Keratinocyte (primary cell): Measurements from ENCODE around the gene RERG. TPM values are rescaled to one million over a fixed set of nuclear protein-coding genes. Genes with fewer than 3 reads are reported as not detected.

ENCODE experiments used
- DNase-seq: peaks from one replicate; pipeline ENCODE4 v3.0.0-alpha.2; 2011; ENCODE audit warnings: low read depth, missing footprints, low spot score
- FAIRE-seq: peaks from 2 replicates; lab custom pipeline; 2011; peaks lifted over from hg19 to GRCh38; lab: Jason Lieb, UNC
- H2AFZ ChIP-seq: 2 replicates; pipeline ENCODE4 v1.6.0; 2012; ENCODE audit warnings: low read length, control low read depth, inconsistent platforms; ENCODE audit not compliant: control insufficient read depth
- H3K27ac ChIP-seq: 2 replicates; pipeline ENCODE4 v1.5.1; 2011; ENCODE audit warnings: low read length; ENCODE audit not compliant: control insufficient read depth, insufficient read depth
- H3K27me3 ChIP-seq: 3 replicates; pipeline ENCODE4 v1.6.0; 2011; ENCODE audit warnings: low read length; ENCODE audit not compliant: control insufficient read depth, insufficient read depth; ENCODE audit errors: extremely low read depth
- H3K36me3 ChIP-seq, 2 experiments: 2 replicates in 1 of 2; 3 replicates in 1 of 2; pipeline ENCODE4 v1.5.1; 2011; ENCODE audit warnings: low read length in 2 of 2, mild to moderate bottlenecking in 1 of 2; ENCODE audit not compliant: control insufficient read depth in 2 of 2, insufficient read depth in 2 of 2; ENCODE audit errors: extremely low read depth in 1 of 2
- H3K4me1 ChIP-seq: 3 replicates; pipeline ENCODE4 v1.5.1; 2011; ENCODE audit warnings: low read length; ENCODE audit not compliant: control insufficient read depth, insufficient read depth; ENCODE audit errors: extremely low read depth
- H3K4me2 ChIP-seq: 3 replicates; pipeline ENCODE4 v1.6.0; 2011; ENCODE audit warnings: low read depth, low read length; ENCODE audit not compliant: control insufficient read depth, insufficient read depth; ENCODE audit errors: extremely low read depth
- H3K4me3 ChIP-seq, 3 experiments: fragments of 200-600 bp in 1 of 3; sonication (generic) in 1 of 3; 2 replicates in 2 of 3; 3 replicates in 1 of 3; pipeline ENCODE4 v1.5.1; 2011 to 2016; ENCODE audit warnings: low read length in 3 of 3, mild to moderate bottlenecking in 3 of 3, control low read depth in 2 of 3, inconsistent platforms in 1 of 3, low read depth in 1 of 3, mixed read lengths in 1 of 3, mixed run types in 1 of 3, moderate library complexity in 1 of 3; ENCODE audit not compliant: control insufficient read depth in 2 of 3, insufficient read depth in 2 of 3; ENCODE audit errors: extremely low read depth in 1 of 3
- H3K79me2 ChIP-seq: 2 replicates; pipeline ENCODE4 v1.6.0; 2012; ENCODE audit warnings: low read length; ENCODE audit not compliant: control insufficient read depth, insufficient read depth
- H3K9ac ChIP-seq: 3 replicates; pipeline ENCODE4 v1.6.0; 2011; ENCODE audit warnings: low read length; ENCODE audit not compliant: control insufficient read depth, insufficient read depth; ENCODE audit errors: extremely low read depth
- H3K9me1 ChIP-seq: 3 replicates; pipeline ENCODE4 v1.6.0; 2011; ENCODE audit warnings: low read length; ENCODE audit not compliant: control insufficient read depth, insufficient read depth; ENCODE audit errors: extremely low read depth
- H3K9me3 ChIP-seq: 2 replicates; pipeline ENCODE4 v1.5.1; 2012; ENCODE audit warnings: low read depth, low read length; ENCODE audit not compliant: control insufficient read depth
- H4K20me1 ChIP-seq: 3 replicates; pipeline ENCODE4 v1.6.0; 2011; ENCODE audit warnings: low read length; ENCODE audit not compliant: control insufficient read depth, insufficient read depth; ENCODE audit errors: extremely low read depth
- CTCF ChIP-seq, 3 experiments: IDR thresholded peaks in 1 of 3; conservative IDR thresholded peaks in 1 of 3; optimal IDR thresholded peaks in 1 of 3; 2 replicates in 2 of 3; 3 replicates in 1 of 3; pipeline versions ENCODE3 to v1.5.1; 2011; ENCODE audit warnings: low read length in 3 of 3, mild to moderate bottlenecking in 3 of 3, moderate library complexity in 2 of 3, control low read depth in 1 of 3, inconsistent platforms in 1 of 3; ENCODE audit not compliant: insufficient read depth in 2 of 3; ENCODE audit errors: extremely low read depth in 1 of 3
- EZH2 ChIP-seq: IDR thresholded peaks from one replicate; pipeline ENCODE4 v1.6.1; 2012; ENCODE audit warnings: inconsistent platforms, mild to moderate bottlenecking, low read length, moderate library complexity
- dilution Hi-C: fragments of 300-500 bp; cut with MboI; formaldehyde crosslinking; loops from one replicate; pipeline ENCODE4 v1.7.0; 2020; ENCODE audit warnings: low sequenced_read_pairs; ENCODE audit not compliant: extremely low pct_ligation_motif_present
- polyA plus RNA-seq, 5 experiments: library from polyadenylated mRNA; depleted of rRNA in 3 of 5; stranded (reverse) in 3 of 5; stranded (forward) in 1 of 5; unstranded in 1 of 5; fragments of >200 nt; gene quantifications; 1 replicate in 1 of 5; 2 replicates in 3 of 5; 3 replicates in 1 of 5; pipeline versions ENCODE4 v1.2.1 to v1.2.3, GENCODE V29; 2011 to 2012; ENCODE audit warnings: missing spikeins in 2 of 5, low read depth in 1 of 5, low replicate concordance in 1 of 5

The RERG gene
- polyA plus RNA-seq, 1 donor (not counting 4 experiments of a cell fraction or from before 2014, with no cell fraction given), result not detected

GRCh38 chr12:15220451-15220850 is 766 bp downstream of the RERG start:
- Histone ChIP-seq H4K20me1 (no peaks in the 10 kb centered on the region), H3K4me3 (no peak overlapping the region), H2AFZ (no peak overlapping the region), H3K4me1 (no peaks in the 10 kb centered on the region), H3K79me2 (no peaks in the 10 kb centered on the region), H3K9ac (no peak overlapping the region), H3K27ac (no peak overlapping the region), H3K36me3 (no peaks in the 10 kb centered on the region), H3K9me1 (no peaks in the 10 kb centered on the region), H3K27me3 (peaks cover 5% of the 10 kb centered on the region), H3K9me3 (no peaks in the 10 kb centered on the region), H3K4me2 (no peak overlapping the region)
- no peak for DNase-seq
- dilution Hi-C loops, result no loop called here
- no peak for FAIRE-seq
- no peak for TF ChIP-seq EZH2
- no peak for TF ChIP-seq CTCF (optimal IDR thresholded peaks at IDR 0.05 in 1 of 3, IDR thresholded peaks at IDR 0.05 in 1 of 3, conservative IDR thresholded peaks at IDR 0.05 in 1 of 3; ENCODE audit: extremely low read depth in 1 of 3, insufficient read depth in 2 of 3, low read length in 3 of 3)

GRCh38 chr12:15218794-15219193 is 2.4 kb downstream of the RERG start:
- no peaks in the 10 kb centered on the region for H3K9me1 ChIP-seq
- no peak overlapping the region for H3K4me2 ChIP-seq
- H2AFZ ChIP-seq, result no peak overlapping the region
- FAIRE-seq (no peak), DNase-seq (no peak)
- H3K9ac ChIP-seq, result no peak overlapping the region
- H4K20me1 ChIP-seq, result no peaks in the 10 kb centered on the region
- H3K27me3 ChIP-seq, result peaks cover 6% of the 10 kb centered on the region
- H3K9me3 ChIP-seq, result no peaks in the 10 kb centered on the region
- no peaks in the 10 kb centered on the region for H3K4me1 ChIP-seq
- H3K79me2 ChIP-seq, result no peaks in the 10 kb centered on the region
- TF ChIP-seq EZH2 (no peak), CTCF (optimal IDR thresholded peaks at IDR 0.05 in 1 of 3, IDR thresholded peaks at IDR 0.05 in 1 of 3, conservative IDR thresholded peaks at IDR 0.05 in 1 of 3; ENCODE audit: extremely low read depth in 1 of 3, insufficient read depth in 2 of 3, low read length in 3 of 3) (no peak)
- dilution Hi-C loops, result no loop called here
- no peak overlapping the region for H3K4me3 ChIP-seq
- no peak overlapping the region for H3K27ac ChIP-seq
- H3K36me3 ChIP-seq, result no peaks in the 10 kb centered on the region
